H1 (cell line): ENCODE measurements around the gene ATM. TPM values are rescaled to one million over a fixed set of nuclear protein-coding genes. Genes with fewer than 3 reads are reported as not detected.

Source experiments
- CTCF ChIA-PET: fragments of 300-600 bp; sonication (Branson Sonifier 250); formaldehyde crosslinking; loops from one replicate; lab custom pipeline; 2021; ENCODE audit not compliant: partially characterized antibody; lab: Charles Lee
- POLR2A ChIA-PET: fragments of 300-600 bp; sonication (Branson Sonifier 250); formaldehyde crosslinking; loops from one replicate; lab custom pipeline; 2021; ENCODE audit warnings: inconsistent platforms; ENCODE audit not compliant: partially characterized antibody; lab: Charles Lee
- DNase-seq, 2 experiments: peaks; one replicate each; pipeline versions ENCODE4 v3.0.0 to v3.0.0-alpha.2; 2010 to 2022; ENCODE audit warnings: low spot score in 2 of 2, low read depth in 1 of 2, mixed read lengths in 1 of 2
- FAIRE-seq: peaks from 2 replicates; lab custom pipeline; 2011; peaks lifted over from hg19 to GRCh38; lab: Jason Lieb, UNC
- H2AFZ ChIP-seq: 2 replicates; pipeline ENCODE4 v1.8.1; 2012; ENCODE audit warnings: low read length, inconsistent platforms
- H2AK5ac ChIP-seq: 2 replicates; pipeline ENCODE4 v1.6.1; 2013; ENCODE audit warnings: low read depth, low read length
- H2BK120ac ChIP-seq: replicated peaks from 2 replicates; pipeline ENCODE3; 2013; ENCODE audit warnings: low read depth, low read length, inconsistent platforms
- H2BK12ac ChIP-seq: 2 replicates; pipeline ENCODE4 v1.6.1; 2013; ENCODE audit warnings: low read depth, low read length
- H2BK15ac ChIP-seq: 2 replicates; pipeline ENCODE4 v1.6.1; 2013; ENCODE audit warnings: low read length
- H2BK20ac ChIP-seq: 2 replicates; pipeline ENCODE4 v1.6.1; 2013; ENCODE audit warnings: low read length
- H2BK5ac ChIP-seq: 2 replicates; pipeline ENCODE4 v1.6.1; 2013; ENCODE audit warnings: low read depth, low read length
- H3K14ac ChIP-seq: 2 replicates; pipeline ENCODE4 v1.6.1; 2013; ENCODE audit warnings: inconsistent platforms; ENCODE audit not compliant: insufficient read length
- H3K18ac ChIP-seq: 2 replicates; pipeline ENCODE4 v1.6.1; 2013; ENCODE audit warnings: low read length; ENCODE audit errors: extremely low read depth
- H3K23ac ChIP-seq: 2 replicates; pipeline ENCODE4 v1.6.1; 2013; ENCODE audit warnings: inconsistent platforms; ENCODE audit not compliant: insufficient read length
- H3K23me2 ChIP-seq: 2 replicates; pipeline ENCODE4 v1.6.1; 2013; ENCODE audit warnings: low read depth, low read length
- H3K27ac ChIP-seq: 2 replicates; pipeline ENCODE4 v1.6.1; 2011; ENCODE audit warnings: low read depth, low read length, inconsistent platforms
- H3K27me3 ChIP-seq, 4 experiments: replicated peaks in 1 of 4; 1 replicate in 1 of 4; 2 replicates in 3 of 4; pipeline versions ENCODE4 v1.6.1 to v1.8.1; 2011 to 2013; ENCODE audit warnings: low read length in 3 of 4, mild to moderate bottlenecking in 3 of 4, inconsistent platforms in 2 of 4, mixed read lengths in 2 of 4, moderate library complexity in 1 of 4; ENCODE audit not compliant: control insufficient read depth in 3 of 4, insufficient read depth in 3 of 4; ENCODE audit errors: extremely low read depth in 1 of 4
- H3K36me3 ChIP-seq, 4 experiments: 2 replicates each; pipeline versions ENCODE4 v1.6.1 to v1.8.1; 2011 to 2013; ENCODE audit warnings: mild to moderate bottlenecking in 4 of 4, low read length in 3 of 4, moderate library complexity in 2 of 4, control low read depth in 1 of 4, inconsistent platforms in 1 of 4; ENCODE audit not compliant: insufficient read depth in 4 of 4, control insufficient read depth in 2 of 4
- H3K4ac ChIP-seq: replicated peaks from 2 replicates; pipeline ENCODE3; 2013; ENCODE audit warnings: low read length, low read depth, mixed read lengths, inconsistent platforms; ENCODE audit not compliant: insufficient read length
- H3K4me1 ChIP-seq, 4 experiments: replicated peaks in 1 of 4; 1 replicate in 1 of 4; 2 replicates in 3 of 4; pipeline versions ENCODE4 v1.6.1 to v1.8.1; 2011 to 2013; ENCODE audit warnings: low read length in 3 of 4, inconsistent platforms in 2 of 4, mixed read lengths in 1 of 4; ENCODE audit not compliant: insufficient read depth in 4 of 4, control insufficient read depth in 3 of 4
- H3K4me2 ChIP-seq, 2 experiments: 2 replicates each; pipeline versions ENCODE4 v1.6.1 to v1.8.1; 2011 to 2013; ENCODE audit warnings: low read depth in 2 of 2, low read length in 2 of 2, control low read depth in 1 of 2, inconsistent platforms in 1 of 2, mild to moderate bottlenecking in 1 of 2; ENCODE audit not compliant: insufficient read depth in 1 of 2
- H3K4me3 ChIP-seq, 4 experiments: fragments of 200-600, 300-600 bp in 1 of 4; sonication (generic), shearing (Covaris generic), sonication (Bioruptor Twin) in 1 of 4; 2 replicates each; pipeline versions ENCODE4 v1.5.1 to v1.8.1; 2011 to 2016; ENCODE audit warnings: low read length in 4 of 4, low read depth in 3 of 4, control low read depth in 2 of 4, inconsistent platforms in 2 of 4, mild to moderate bottlenecking in 2 of 4, mixed read lengths in 1 of 4, moderate library complexity in 1 of 4; ENCODE audit not compliant: insufficient read depth in 2 of 4; ENCODE audit errors: extremely low read depth in 1 of 4
- H3K56ac ChIP-seq: replicated peaks from 2 replicates; pipeline ENCODE3; 2013; ENCODE audit warnings: low read depth, mild to moderate bottlenecking, mixed read lengths, low read length, inconsistent platforms; ENCODE audit not compliant: insufficient read length
- H3K79me1 ChIP-seq: 2 replicates; pipeline ENCODE4 v1.6.1; 2013; ENCODE audit warnings: low read depth, low read length, control low read depth
- H3K79me2 ChIP-seq, 2 experiments: 2 replicates each; pipeline versions ENCODE4 v1.6.1 to v1.8.1; 2012 to 2013; ENCODE audit warnings: low read length in 2 of 2, mild to moderate bottlenecking in 2 of 2, inconsistent platforms in 1 of 2; ENCODE audit not compliant: insufficient read depth in 2 of 2, control insufficient read depth in 1 of 2
- H3K9ac ChIP-seq, 4 experiments: replicated peaks in 1 of 4; 1 replicate in 1 of 4; 2 replicates in 3 of 4; pipeline versions ENCODE4 v1.6.1 to v1.8.1; 2011 to 2013; ENCODE audit warnings: low read depth in 3 of 4, low read length in 3 of 4, control low read depth in 2 of 4, mild to moderate bottlenecking in 2 of 4, moderate library complexity in 2 of 4, inconsistent platforms in 1 of 4; ENCODE audit errors: extremely low read depth in 1 of 4
- H3K9me3 ChIP-seq, 2 experiments: 2 replicates each; pipeline versions ENCODE4 v1.6.1 to v1.8.1; 2012 to 2013; ENCODE audit warnings: mild to moderate bottlenecking in 2 of 2, moderate library complexity in 2 of 2, control low read depth in 1 of 2, inconsistent platforms in 1 of 2, low read depth in 1 of 2, low read length in 1 of 2, mixed read lengths in 1 of 2; ENCODE audit not compliant: insufficient read depth in 2 of 2
- H4K20me1 ChIP-seq, 2 experiments: replicated peaks in 1 of 2; 2 replicates each; pipeline versions ENCODE3 to v1.8.1; 2011 to 2013; ENCODE audit warnings: inconsistent platforms in 2 of 2, low read length in 2 of 2, mild to moderate bottlenecking in 1 of 2; ENCODE audit not compliant: insufficient read depth in 2 of 2, control insufficient read depth in 1 of 2
- H4K5ac ChIP-seq: 2 replicates; pipeline ENCODE4 v1.6.1; 2013; ENCODE audit warnings: low read length, low read depth, mixed read lengths, inconsistent platforms; ENCODE audit not compliant: insufficient read length
- H4K8ac ChIP-seq: 2 replicates; pipeline ENCODE4 v1.8.0; 2013; ENCODE audit warnings: mild to moderate bottlenecking, moderate library complexity, low read length, inconsistent platforms; ENCODE audit not compliant: insufficient read depth; ENCODE audit errors: extremely low read depth
- H4K91ac ChIP-seq: replicated peaks from 2 replicates; pipeline ENCODE3; 2013; ENCODE audit warnings: low read length, mixed read lengths, inconsistent platforms; ENCODE audit not compliant: insufficient read length
- BRCA1 ChIP-seq: IDR thresholded peaks from 2 replicates; pipeline ENCODE4 v1.6.1; 2012; ENCODE audit warnings: low read depth, low read length, improper control_type of control experiment
- CBX8 ChIP-seq: fragments of 300-800, 300-1000 bp; sonication (generic); IDR thresholded peaks from 2 replicates; pipeline ENCODE4 v1.7.1; 2016; ENCODE audit warnings: low read depth, low read length, borderline replicate concordance
- CHD1 ChIP-seq: IDR thresholded peaks from 2 replicates; pipeline ENCODE4 v1.6.1; 2012; ENCODE audit warnings: low read depth, low read length, improper control_type of control experiment
- FOSL1 ChIP-seq: IDR thresholded peaks from 2 replicates; pipeline ENCODE4 v1.6.1; 2011; ENCODE audit warnings: mild to moderate bottlenecking, low read depth, low read length, moderate library complexity; ENCODE audit not compliant: insufficient read depth
- GABPA ChIP-seq: IDR thresholded peaks from 2 replicates; pipeline ENCODE4 v1.6.1; 2011; ENCODE audit warnings: mild to moderate bottlenecking, low read length, moderate library complexity, borderline replicate concordance; ENCODE audit not compliant: insufficient read depth
- GTF2F1 ChIP-seq: IDR thresholded peaks from 2 replicates; pipeline ENCODE4 v1.6.1; 2012; ENCODE audit warnings: low read depth, low read length, improper control_type of control experiment, borderline replicate concordance
- KDM5A ChIP-seq: fragments of 200-600 bp; IDR thresholded peaks from 2 replicates; pipeline ENCODE4 v1.7.1; 2012; ENCODE audit warnings: mild to moderate bottlenecking, low read length, inconsistent platforms, mixed read lengths
- NANOG ChIP-seq: IDR thresholded peaks from 2 replicates; pipeline ENCODE4 v1.6.1; 2011; ENCODE audit warnings: low read length, low read depth, mild to moderate bottlenecking, inconsistent platforms; ENCODE audit not compliant: insufficient read depth, poor library complexity, severe bottlenecking
- POLR2A ChIP-seq, 2 experiments: IDR thresholded peaks; 1 replicate in 1 of 2; 2 replicates in 1 of 2; pipeline ENCODE4 v1.6.1; 2011; ENCODE audit warnings: low read depth in 2 of 2, low read length in 2 of 2, mild to moderate bottlenecking in 2 of 2; ENCODE audit errors: control extremely low read depth in 1 of 2
- RNF2 ChIP-seq: fragments of 200-900, 300-1000 bp; sonication (generic); IDR thresholded peaks from 2 replicates; pipeline ENCODE4 v1.7.1; 2016; ENCODE audit warnings: borderline replicate concordance, low read depth, mild to moderate bottlenecking, antibody characterized with exemption, low read length; ENCODE audit not compliant: poor library complexity, severe bottlenecking; ENCODE audit errors: missing control alignments
- SIX5 ChIP-seq: IDR thresholded peaks from 2 replicates; pipeline ENCODE4 v1.6.1; 2011; ENCODE audit warnings: mild to moderate bottlenecking, low read depth, low read length
- SP2 ChIP-seq: IDR thresholded peaks from 2 replicates; pipeline ENCODE4 v1.6.1; 2012; ENCODE audit warnings: mild to moderate bottlenecking, low read length, inconsistent platforms
- TEAD4 ChIP-seq: IDR thresholded peaks from 2 replicates; pipeline ENCODE4 v1.6.1; 2012; ENCODE audit warnings: low read depth, low read length, inconsistent platforms, mixed read lengths
- WGBS, 2 experiments: shearing (Covaris generic) in 1 of 2; methylation state at CpG; one replicate each; pipeline versions ENCODE4 v1.1.6 to v1.1.7; 2013 to 2015; ENCODE audit warnings: low lambda C conversion rate in 2 of 2, mixed read lengths in 2 of 2, inconsistent platforms in 1 of 2, low coverage in 1 of 2, missing lambda C conversion rate in 1 of 2; ENCODE audit not compliant: insufficient replicate concordance in 2 of 2, insufficient coverage in 1 of 2, insufficient read length in 1 of 2; ENCODE audit errors: extremely low coverage in 1 of 2, missing lambda C conversion rate in 1 of 2; 5-methylcytosine and 5-hydroxymethylcytosine counted together
- polyA plus RNA-seq, 7 experiments: library from polyadenylated mRNA; depleted of rRNA in 3 of 7; stranded (reverse) in 5 of 7; unstranded in 2 of 7; fragments of >200 nt in 5 of 7; fragments of 200-250 nt in 2 of 7; gene quantifications; 1 replicate in 5 of 7; 2 replicates in 1 of 7; 4 replicates in 1 of 7; pipeline versions ENCODE4 v1.2.1 to v1.2.3, GENCODE V29; 2011 to 2013; ENCODE audit warnings: missing spikeins in 2 of 7, mixed read lengths in 2 of 7
- total RNA-seq: library from RNA; stranded (reverse); fragmentation: NEBNext Ultra II Directional; extraction: Animal tissue kit (Norgen Biotek cat#: 25700); gene quantifications from 2 replicates; pipeline ENCODE4 v1.2.1, GENCODE V29; 2021

The ATM gene
- total and polyA plus RNA-seq, 2 of the 8 experiments (the other 6 are each of a cell fraction or from before 2014, with no cell fraction given), result 14.9 to 55.4 TPM

DNA sequence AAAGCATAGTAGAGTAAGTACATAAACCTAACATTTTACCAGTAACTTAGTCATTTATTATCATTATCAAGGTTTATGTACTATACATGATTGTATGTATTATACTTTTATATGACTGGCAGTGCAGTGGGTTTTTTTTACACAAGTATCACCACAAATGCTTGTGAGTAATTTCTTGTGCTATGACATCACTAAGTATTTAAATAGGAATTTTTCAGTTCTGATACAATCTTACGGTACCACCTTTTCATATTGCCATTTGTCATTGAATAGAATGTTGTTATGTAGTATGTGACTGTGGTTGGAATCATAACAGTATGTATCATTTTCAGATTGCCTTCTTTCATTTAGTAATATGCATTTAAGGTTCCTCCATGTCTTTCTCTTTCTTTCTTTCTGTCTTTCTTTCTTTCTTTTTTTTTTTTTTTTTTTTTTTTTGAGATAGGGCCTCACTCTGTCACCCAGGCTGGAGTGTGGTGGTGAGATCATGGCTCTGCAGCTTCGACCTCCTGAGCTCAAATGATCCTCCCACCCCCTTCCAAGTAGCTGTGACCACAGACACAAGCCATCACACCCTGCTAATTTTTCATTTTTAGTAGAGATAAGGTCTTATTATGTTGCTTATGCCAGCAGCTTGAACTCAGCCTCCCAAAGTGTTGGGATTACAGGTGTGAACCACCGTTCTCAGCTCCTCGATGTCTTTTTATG is 18.6 kb downstream of the ATM start:
- no peak for FAIRE-seq
- Histone ChIP-seq H4K5ac (no peak overlapping the region), H4K91ac (no peak overlapping the region), H3K9me3 (no peaks in the 10 kb centered on the region), H3K9ac (no peak overlapping the region), H2BK5ac (no peak overlapping the region), H2AFZ (no peak overlapping the region), H3K27ac (no peak overlapping the region; the same call in 1 of the 2 replicates), H3K4me3 (no peak overlapping the region), H2BK20ac (no peak overlapping the region), H3K27me3 (no peaks in the 10 kb centered on the region), H3K18ac (no peak overlapping the region), H3K4me1 (no peaks in the 10 kb centered on the region), H3K79me2 (no peaks in the 10 kb centered on the region), H3K79me1 (no peaks in the 10 kb centered on the region), H2BK120ac (no peak overlapping the region), H2AK5ac (no peak overlapping the region), H3K14ac (no peak overlapping the region), H3K23me2 (no peaks in the 10 kb centered on the region), H2BK12ac (no peak overlapping the region), H4K8ac (no peak overlapping the region), H3K4ac (no peak overlapping the region), H3K23ac (no peak overlapping the region), H4K20me1 (no peaks in the 10 kb centered on the region), H3K56ac (no peak overlapping the region), H3K4me2 (no peak overlapping the region), H2BK15ac (no peak overlapping the region), H3K36me3 (peaks cover 0 to 27% (median 7%) of the 10 kb centered on the region in 4 experiments; a peak in 6 of 8 replicates)
- DNase-seq, result no peak
- ChIA-PET CTCF (no interaction called here), POLR2A (interaction anchor here (0.9 to 1.5 kb wide), 2 partner anchors 10 to 12 kb away, joined by 3 to 4 read pairs; no protein-coding TSS in a partner anchor)
- 88% methylated on average over 4 of the region's 4 CpGs; no CpG with 5 or more reads in 1 of the 2 experiments for WGBS, 2 experiments
- TF ChIP-seq GTF2F1 (no peak), SIX5 (no peak), BRCA1 (no peak), GABPA (no peak), POLR2A (IDR thresholded peaks at IDR 0.05; ENCODE audit: control extremely low read depth in 1 of 2, low read depth in 2 of 2, low read length in 2 of 2) (no peak), FOSL1 (no peak), NANOG (no peak), CBX8 (no peak), KDM5A (no peak), TEAD4 (no peak), RNF2 (no peak), CHD1 (no peak), SP2 (no peak)
